Neural cell (in vitro differentiated cells): ENCODE results near the gene RC3H2. TPM values are rescaled to one million over a fixed set of nuclear protein-coding genes. Genes with fewer than 3 reads are reported as not detected.

Source experiments
- H2AFZ ChIP-seq: fragments of 200-600, 300-800 bp; sonication (generic), shearing (Covaris generic); 2 replicates; pipeline ENCODE4 v1.6.0; 2014; ENCODE audit warnings: low read depth, mild to moderate bottlenecking, antibody characterized with exemption, low read length, moderate library complexity
- H3F3A ChIP-seq: fragments of 200-600 bp; shearing (Covaris generic); 2 replicates; pipeline ENCODE4 v1.6.1; 2016; ENCODE audit warnings: mild to moderate bottlenecking, moderate library complexity, mixed read lengths, antibody characterized with exemption, low read length; ENCODE audit not compliant: insufficient read depth, poor library complexity, severe bottlenecking
- H3K27ac ChIP-seq: fragments of 200-600, 300-800 bp; sonication (generic), shearing (Covaris generic); 2 replicates; pipeline ENCODE4 v1.5.1; 2014; ENCODE audit warnings: mild to moderate bottlenecking, low read length, moderate library complexity
- H3K27me3 ChIP-seq: fragments of 300-800, 200-600 bp; sonication (generic), shearing (Covaris generic); 2 replicates; pipeline ENCODE4 v1.6.0; 2014; ENCODE audit warnings: mild to moderate bottlenecking, low read depth, low read length, moderate library complexity; ENCODE audit not compliant: insufficient read depth
- H3K36me3 ChIP-seq: fragments of 300-800, 200-600 bp; sonication (generic), shearing (Covaris generic); 2 replicates; pipeline ENCODE4 v1.5.1; 2014; ENCODE audit warnings: mild to moderate bottlenecking, antibody characterized with exemption, low read length, moderate library complexity; ENCODE audit not compliant: insufficient read depth
- H3K4me2 ChIP-seq: fragments of 300-800, 200-600 bp; sonication (generic), shearing (Covaris generic); 2 replicates; pipeline ENCODE4 v1.6.0; 2014; ENCODE audit warnings: mild to moderate bottlenecking, low read length
- H3K4me3 ChIP-seq: fragments of 300-800, 200-600 bp; sonication (generic), shearing (Covaris generic); 2 replicates; pipeline ENCODE4 v1.5.1; 2014; ENCODE audit warnings: mild to moderate bottlenecking, low read length, moderate library complexity
- H3K79me2 ChIP-seq: fragments of 200-600 bp; shearing (Covaris generic); replicated peaks from 2 replicates; pipeline ENCODE4 v1.6.0; 2014; ENCODE audit warnings: mild to moderate bottlenecking, low read length, moderate library complexity; ENCODE audit not compliant: insufficient read depth
- H3K9ac ChIP-seq: fragments of 300-800, 200-600 bp; sonication (generic), shearing (Covaris generic); 2 replicates; pipeline ENCODE4 v1.6.1; 2016; ENCODE audit warnings: mild to moderate bottlenecking, low read length, mixed read lengths
- H3K9me2 ChIP-seq: fragments of 200-600 bp; shearing (Covaris generic); 2 replicates; pipeline ENCODE4 v1.6.1; 2016; ENCODE audit warnings: mild to moderate bottlenecking, low read length, mixed read lengths; ENCODE audit not compliant: insufficient read depth
- H3K9me3 ChIP-seq: fragments of 200-600, 300-800 bp; sonication (generic), shearing (Covaris generic); 2 replicates; pipeline ENCODE4 v1.6.1; 2016; ENCODE audit warnings: mild to moderate bottlenecking, mixed run types, low read length, moderate library complexity, mixed read lengths
- H4K20me1 ChIP-seq: fragments of 200-600 bp; shearing (Covaris generic); 2 replicates; pipeline ENCODE4 v1.6.1; 2016; ENCODE audit warnings: mild to moderate bottlenecking, mixed run types; ENCODE audit not compliant: insufficient read depth
- CTCF ChIP-seq: fragments of 450-650 bp; IDR thresholded peaks from 2 replicates; pipeline ENCODE4 v1.5.1; 2014; ENCODE audit warnings: antibody characterized with exemption, mild to moderate bottlenecking, moderate library complexity; ENCODE audit not compliant: poor library complexity, severe bottlenecking
- EP300 ChIP-seq: fragments of 450-650 bp; conservative IDR thresholded peaks from 2 replicates; pipeline ENCODE4 v1.6.1; 2014; ENCODE audit warnings: antibody characterized with exemption, mild to moderate bottlenecking, moderate library complexity; ENCODE audit not compliant: poor library complexity, severe bottlenecking
- EZH2 ChIP-seq: fragments of 200-600, 300-800 bp; shearing (Covaris generic), sonication (generic); IDR thresholded peaks from 2 replicates; pipeline ENCODE4 v1.6.1; 2014; ENCODE audit warnings: antibody characterized with exemption, low read length, borderline replicate concordance, mild to moderate bottlenecking; ENCODE audit not compliant: insufficient read depth, poor library complexity, severe bottlenecking
- MXI1 ChIP-seq: fragments of 450-650 bp; conservative IDR thresholded peaks from 2 replicates; pipeline ENCODE4 v1.6.1; 2014; ENCODE audit warnings: antibody characterized with exemption, mild to moderate bottlenecking; ENCODE audit not compliant: poor library complexity, severe bottlenecking
- POLR2AphosphoS5 ChIP-seq: IDR thresholded peaks from 2 replicates; pipeline ENCODE4 v1.6.1; 2012
- RAD21 ChIP-seq: fragments of 450-650 bp; conservative IDR thresholded peaks from 2 replicates; pipeline ENCODE4 v1.6.1; 2014; ENCODE audit warnings: antibody characterized with exemption, mild to moderate bottlenecking, moderate library complexity
- REST ChIP-seq: IDR thresholded peaks from 2 replicates; pipeline ENCODE4 v1.6.1; 2012; ENCODE audit warnings: borderline replicate concordance
- SMC3 ChIP-seq: fragments of 450-650 bp; conservative IDR thresholded peaks from 2 replicates; pipeline ENCODE4 v1.6.1; 2014; ENCODE audit warnings: antibody characterized with exemption, mild to moderate bottlenecking, moderate library complexity; ENCODE audit not compliant: poor library complexity
- TAF1 ChIP-seq: IDR thresholded peaks from 2 replicates; pipeline ENCODE4 v1.6.1; 2012; ENCODE audit warnings: low read depth
- polyA plus RNA-seq: library from polyadenylated mRNA; depleted of rRNA; stranded (reverse); fragments of >200 nt; gene quantifications from 2 replicates; pipeline ENCODE4 v1.2.3, GENCODE V29; 2014

RC3H2 gene
- polyA plus RNA-seq, 1 donor from 2014 or later, result 34.8 TPM

GRCh38 chr9:122929796-122930354 is 24.7 kb upstream of the RC3H2 start:
- H3K4me3 ChIP-seq, result peak overlapping the region; percentile 96
- H3K79me2 ChIP-seq, result peaks cover 63% of the 10 kb centered on the region
- TF ChIP-seq POLR2AphosphoS5 (no peak), MXI1 (no peak), REST (no peak), SMC3 (no peak), RAD21 (no peak), EP300 (no peak), CTCF (no peak), TAF1 (no peak), EZH2 (no peak)
- H4K20me1 ChIP-seq, result no peaks in the 10 kb centered on the region
- no peak overlapping the region for H2AFZ ChIP-seq
- H3K9me2 ChIP-seq, result no peaks in the 10 kb centered on the region
- peak overlapping the region; percentile 97 for H3K4me2 ChIP-seq
- no peaks in the 10 kb centered on the region for H3K36me3 ChIP-seq
- no peaks in the 10 kb centered on the region for H3K9me3 ChIP-seq
- no peaks in the 10 kb centered on the region for H3F3A ChIP-seq
- H3K9ac ChIP-seq, result peak overlapping the region; percentile 95
- no peaks in the 10 kb centered on the region for H3K27me3 ChIP-seq
- no peak overlapping the region for H3K27ac ChIP-seq

GRCh38 chr9:122923947-122924346 is 18.8 kb upstream of the RC3H2 start:
- H4K20me1 ChIP-seq, result no peaks in the 10 kb centered on the region
- TF ChIP-seq EZH2, result no peak
- no peak for TF ChIP-seq POLR2AphosphoS5
- TF ChIP-seq MXI1, result no peak
- no peaks in the 10 kb centered on the region for H3K27me3 ChIP-seq
- no peaks in the 10 kb centered on the region for H3K9me2 ChIP-seq
- H3K27ac ChIP-seq, result no peak overlapping the region
- H3K9ac ChIP-seq, result no peak overlapping the region
- no peaks in the 10 kb centered on the region for H3K36me3 ChIP-seq
- H3K79me2 ChIP-seq, result peaks cover 22% of the 10 kb centered on the region
- H2AFZ ChIP-seq, result no peak overlapping the region
- H3K9me3 ChIP-seq, result no peaks in the 10 kb centered on the region
- no peak overlapping the region for H3K4me2 ChIP-seq
- no peak overlapping the region for H3K4me3 ChIP-seq
- no peaks in the 10 kb centered on the region for H3F3A ChIP-seq
